Mesodermal cell (in vitro differentiated cells): ENCODE measurements around the gene TRMT44.

ENCODE experiments used
- H3K27ac ChIP-seq: 2 replicates; pipeline ENCODE4 v1.7.0; 2013; ENCODE audit warnings: mild to moderate bottlenecking, low read depth, low read length, moderate library complexity; ENCODE audit not compliant: severe bottlenecking
- H3K36me3 ChIP-seq: 2 replicates; pipeline ENCODE4 v1.7.1; 2013; ENCODE audit warnings: mild to moderate bottlenecking, low read length, moderate library complexity; ENCODE audit not compliant: control insufficient read depth, insufficient read depth
- H3K4me1 ChIP-seq: one replicate; pipeline ENCODE4 v1.7.1; 2013; ENCODE audit warnings: mild to moderate bottlenecking, low read length; ENCODE audit not compliant: insufficient read depth, control insufficient read depth, poor library complexity, severe bottlenecking
- H3K4me3 ChIP-seq: 2 replicates; pipeline ENCODE4 v1.7.0; 2013; ENCODE audit warnings: low read length, control low read depth, mild to moderate bottlenecking; ENCODE audit not compliant: insufficient read depth, poor library complexity, severe bottlenecking; ENCODE audit errors: extremely low read depth
- H3K9me3 ChIP-seq: 2 replicates; pipeline ENCODE4 v1.7.1; 2013; ENCODE audit warnings: mild to moderate bottlenecking, low read length, moderate library complexity; ENCODE audit not compliant: control insufficient read depth
- WGBS, 2 experiments: methylation state at CpG; one replicate each; pipeline ENCODE4 v1.1.5; 2013; ENCODE audit warnings: missing lambda C conversion rate in 2 of 2; ENCODE audit not compliant: insufficient coverage in 2 of 2; 5-methylcytosine and 5-hydroxymethylcytosine counted together

The TRMT44 gene

DNA sequence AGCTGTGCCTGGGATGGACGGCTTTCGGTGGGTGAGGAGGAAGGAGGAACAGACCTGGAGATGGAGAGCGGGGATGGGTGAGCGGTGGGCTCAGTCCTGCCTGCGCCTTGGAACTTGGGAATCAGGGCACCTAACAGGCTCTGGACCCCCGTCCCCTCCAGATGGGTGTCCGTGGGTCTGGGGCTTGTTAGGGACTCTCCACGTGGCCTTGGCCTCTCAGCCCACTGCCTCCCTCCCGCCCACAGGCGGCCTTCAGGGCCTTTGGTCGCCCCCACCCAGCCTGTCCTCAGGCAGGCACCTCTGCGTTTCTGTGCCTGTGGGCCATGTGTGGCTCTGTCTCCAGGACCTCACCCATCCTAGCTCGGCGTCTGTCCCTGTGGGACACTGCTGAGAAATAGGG, 29.0 kb downstream of the TRMT44 start:
- H3K4me3 ChIP-seq = no peak overlapping the region
- no peaks in the 10 kb centered on the region for H3K9me3 ChIP-seq
- no peak overlapping the region for H3K27ac ChIP-seq
- WGBS, 2 experiments = 95 to 97% methylated on average over 11 to 14 of the region's 14 CpGs
- peaks cover 36% of the 10 kb centered on the region for H3K4me1 ChIP-seq
- H3K36me3 ChIP-seq = peaks cover 57% of the 10 kb centered on the region

DNA sequence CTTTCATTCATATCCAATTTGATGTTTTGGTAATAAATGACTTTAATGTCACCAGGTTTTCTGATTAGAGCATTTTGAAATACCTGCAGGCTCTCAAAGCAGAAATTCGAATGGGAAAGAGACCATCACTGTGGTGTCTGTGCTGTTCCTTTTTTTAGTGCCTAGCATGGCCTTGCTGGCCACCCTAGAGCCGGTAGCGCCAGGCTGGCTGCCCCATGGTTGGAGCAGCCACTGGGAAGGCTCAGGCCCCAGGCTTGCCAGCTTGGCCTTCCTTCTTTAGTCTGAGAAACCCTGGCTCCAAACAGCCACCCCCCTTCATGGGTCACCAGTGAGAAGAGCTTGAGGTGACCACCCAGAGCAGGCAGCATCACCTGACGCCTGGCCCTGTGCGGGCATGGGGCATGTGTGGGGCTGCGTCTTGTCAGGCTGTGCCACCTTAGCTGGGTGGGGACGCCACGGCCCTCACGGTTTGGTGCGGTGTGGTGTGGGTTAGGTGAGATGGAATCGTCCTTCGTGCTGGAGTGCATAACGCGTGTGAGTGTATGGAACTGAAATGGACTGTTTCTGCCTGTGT, 30.0 kb downstream of the TRMT44 start:
- H3K27ac ChIP-seq = no peak overlapping the region
- no peaks in the 10 kb centered on the region for H3K9me3 ChIP-seq
- peaks cover 40% of the 10 kb centered on the region for H3K4me1 ChIP-seq
- peaks cover 51% of the 10 kb centered on the region for H3K36me3 ChIP-seq
- WGBS, 2 experiments = 96 to 98% methylated on average over 5 to 14 of the region's 14 CpGs
- H3K4me3 ChIP-seq = no peak overlapping the region

DNA sequence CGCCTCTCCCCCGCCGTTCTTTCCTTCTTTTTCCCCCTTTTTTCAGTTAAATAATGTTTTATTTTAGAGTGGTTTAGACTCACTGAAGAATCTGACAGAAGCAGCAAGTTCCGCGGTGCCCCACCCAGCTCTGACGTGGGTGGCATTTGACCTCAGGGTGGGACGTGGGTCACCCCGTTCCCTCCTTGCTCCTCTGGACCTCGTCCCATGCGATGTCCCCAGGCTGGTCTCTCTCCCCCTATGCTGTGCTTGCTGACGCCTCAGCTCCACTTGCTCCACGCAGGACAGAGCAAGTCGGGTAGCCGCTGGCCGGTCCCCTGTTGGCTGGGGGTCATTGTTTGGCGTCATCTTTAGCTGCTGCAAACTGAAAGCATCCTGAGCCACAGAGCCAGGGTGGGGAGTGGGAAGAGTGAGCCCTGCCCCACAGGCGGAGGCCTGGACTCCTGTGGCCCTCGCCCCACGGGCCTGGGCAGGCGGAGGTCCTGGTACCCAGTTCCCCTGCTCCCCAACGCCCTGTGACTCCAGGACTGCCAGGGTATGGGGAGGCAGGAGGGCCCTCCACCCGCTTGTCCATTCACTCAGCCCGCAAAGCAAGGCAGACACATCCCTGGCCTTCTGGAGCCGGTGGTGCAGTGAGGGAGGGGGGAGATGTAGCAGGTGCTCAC, 30.8 kb downstream of the TRMT44 start:
- WGBS, 2 experiments = 92 to 94% methylated on average over 13 to 18 of the region's 24 CpGs
- no peak overlapping the region for H3K4me3 ChIP-seq
- peak overlapping the region; percentile 94 for H3K27ac ChIP-seq
- H3K36me3 ChIP-seq = peaks cover 51% of the 10 kb centered on the region
- H3K4me1 ChIP-seq = peaks cover 40% of the 10 kb centered on the region
- H3K9me3 ChIP-seq = no peaks in the 10 kb centered on the region

DNA sequence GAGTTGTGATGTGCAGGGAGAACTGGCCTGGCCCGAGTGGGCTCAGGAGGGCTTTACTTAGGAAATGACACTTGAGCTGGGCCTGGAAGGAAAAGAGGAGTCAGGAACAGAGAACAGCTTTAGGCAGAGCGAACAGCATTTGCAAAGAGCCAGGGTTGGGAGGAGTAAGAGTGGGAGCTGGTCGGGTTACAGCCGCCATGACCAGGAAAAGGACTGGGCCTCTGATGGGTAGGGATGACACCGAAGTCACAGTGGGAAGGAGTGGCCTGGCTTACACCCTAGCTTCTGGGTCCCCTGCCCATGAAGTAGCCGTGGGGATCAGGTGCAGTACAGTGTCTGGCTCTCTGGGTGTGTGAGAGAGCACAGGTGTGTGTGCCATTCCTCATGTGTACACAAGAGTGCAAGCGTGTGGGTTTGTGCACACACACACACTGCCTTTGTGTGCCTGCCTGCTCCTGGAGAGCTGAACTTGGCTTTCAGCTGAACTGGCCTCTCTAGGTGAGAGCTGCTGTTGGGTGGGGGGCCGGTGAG, 31.6 kb downstream of the TRMT44 start:
- H3K27ac ChIP-seq = peak overlapping the region; percentile 94
- no peaks in the 10 kb centered on the region for H3K9me3 ChIP-seq
- H3K36me3 ChIP-seq = peaks cover 49% of the 10 kb centered on the region
- no peak overlapping the region for H3K4me3 ChIP-seq
- 91 to 95% methylated on average over 7 to 8 of the region's 8 CpGs for WGBS, 2 experiments
- peaks cover 40% of the 10 kb centered on the region for H3K4me1 ChIP-seq

DNA sequence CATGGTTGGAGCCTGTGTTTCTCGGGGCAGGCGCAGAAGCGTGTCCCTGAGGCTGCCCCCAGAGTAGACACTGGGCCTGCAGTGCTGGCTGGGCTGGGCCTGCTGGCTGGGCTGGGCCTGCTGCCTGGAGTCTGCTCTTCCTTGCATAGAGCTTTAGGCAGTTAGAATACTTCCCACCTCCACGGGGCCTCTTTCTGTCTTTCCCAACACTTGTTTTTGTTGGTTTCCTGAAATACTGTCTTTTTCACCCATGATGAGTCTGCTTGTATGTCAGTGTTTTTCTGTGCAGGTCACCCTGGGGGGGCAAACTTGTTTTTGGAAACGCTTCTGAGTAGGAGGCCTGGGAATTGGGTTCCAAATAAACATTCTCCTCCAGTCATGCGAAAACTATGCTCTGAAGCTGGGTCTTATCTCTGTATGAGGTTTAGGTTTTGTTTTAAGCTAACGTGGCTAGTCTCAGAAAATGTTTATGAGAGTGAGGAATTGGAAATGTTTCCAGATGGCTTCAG, 32.2 kb downstream of the TRMT44 start:
- no peak overlapping the region for H3K4me3 ChIP-seq
- H3K9me3 ChIP-seq = no peaks in the 10 kb centered on the region
- H3K36me3 ChIP-seq = peaks cover 51% of the 10 kb centered on the region
- H3K27ac ChIP-seq = peak overlapping the region; percentile 94
- peaks cover 40% of the 10 kb centered on the region for H3K4me1 ChIP-seq
- 72 to 83% methylated on average over 3 to 6 of the region's 7 CpGs for WGBS, 2 experiments

DNA sequence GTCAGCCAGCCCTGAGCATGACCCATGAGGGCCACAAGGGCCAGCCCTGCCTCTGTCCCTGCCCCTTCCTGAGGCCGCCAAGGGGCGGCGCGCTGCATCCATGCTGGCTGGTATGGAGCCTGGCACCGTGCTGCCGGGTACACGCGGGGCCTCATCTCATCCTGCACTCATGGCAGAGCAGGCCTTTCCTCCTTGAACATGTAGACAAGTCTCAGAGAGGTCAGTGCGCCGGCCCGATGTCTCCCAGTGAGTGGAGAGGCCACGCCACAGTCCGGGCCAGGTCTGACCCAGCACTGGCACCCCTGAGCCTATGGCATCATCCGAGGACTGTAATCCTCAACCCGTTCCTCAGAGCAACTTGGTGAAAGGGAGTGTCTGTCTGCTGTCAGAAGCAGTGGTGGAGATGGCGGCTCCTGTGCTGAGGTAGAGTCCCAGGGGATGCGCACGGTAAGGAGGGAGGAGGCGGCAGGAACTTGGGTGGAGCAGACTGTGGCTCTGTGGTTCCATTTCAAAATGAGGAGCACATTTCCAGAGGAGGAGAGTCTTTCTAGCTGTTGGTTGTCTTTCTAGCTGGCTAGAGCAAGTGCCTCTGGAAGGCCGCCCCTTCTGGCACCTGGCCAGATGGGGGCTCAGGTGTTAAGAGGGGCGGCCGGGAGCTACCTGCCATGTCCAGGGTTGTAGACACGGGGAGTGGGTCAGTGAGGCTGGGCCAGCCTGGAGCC, 32.8 kb downstream of the TRMT44 start:
- 96 to 97% methylated on average over 19 to 20 of the region's 23 CpGs for WGBS, 2 experiments
- Histone ChIP-seq H3K4me3 (no peak overlapping the region), H3K36me3 (peaks cover 45% of the 10 kb centered on the region), H3K4me1 (peaks cover 40% of the 10 kb centered on the region), H3K9me3 (no peaks in the 10 kb centered on the region), H3K27ac (peak overlapping the region; percentile 94)

DNA sequence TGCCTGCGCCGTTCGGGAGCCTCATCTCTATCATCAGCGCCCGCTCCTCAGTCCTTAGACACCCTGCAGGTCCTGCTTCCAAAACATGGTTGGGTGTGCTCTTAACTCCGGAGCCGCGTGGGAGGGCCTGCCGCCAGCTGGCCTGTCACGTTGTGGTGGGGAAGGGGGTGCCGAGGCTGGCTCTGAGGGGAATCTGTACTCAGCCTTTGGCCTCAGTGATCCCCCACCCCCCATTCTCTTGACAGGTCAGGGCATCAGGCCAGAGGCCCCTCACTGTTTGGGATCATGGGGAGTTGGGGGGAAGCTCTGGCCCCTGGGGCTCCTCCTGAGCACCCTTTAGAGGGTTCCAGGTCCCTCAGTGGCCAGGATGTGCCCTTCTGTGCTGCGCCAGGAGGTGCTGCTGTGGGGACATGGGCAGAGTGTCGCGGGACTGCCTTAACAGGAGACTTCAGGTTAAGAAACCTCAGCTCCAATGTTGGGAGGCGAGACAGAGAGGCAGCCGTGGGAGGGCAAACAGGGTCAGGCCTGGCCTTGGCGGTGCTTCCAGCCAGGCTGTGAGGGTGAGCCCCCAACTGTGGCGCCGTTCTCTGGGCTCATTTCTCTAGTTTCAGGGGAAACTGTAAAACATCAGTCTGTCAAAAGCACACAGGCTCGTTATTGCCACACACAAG, 33.5 kb downstream of the TRMT44 start:
- Histone ChIP-seq H3K4me3 (no peak overlapping the region), H3K27ac (peak overlapping the region; percentile 94), H3K4me1 (peaks cover 40% of the 10 kb centered on the region), H3K36me3 (peaks cover 43% of the 10 kb centered on the region), H3K9me3 (no peaks in the 10 kb centered on the region)
- WGBS, 2 experiments = 92 to 95% methylated on average over 13 to 18 of the region's 20 CpGs

DNA sequence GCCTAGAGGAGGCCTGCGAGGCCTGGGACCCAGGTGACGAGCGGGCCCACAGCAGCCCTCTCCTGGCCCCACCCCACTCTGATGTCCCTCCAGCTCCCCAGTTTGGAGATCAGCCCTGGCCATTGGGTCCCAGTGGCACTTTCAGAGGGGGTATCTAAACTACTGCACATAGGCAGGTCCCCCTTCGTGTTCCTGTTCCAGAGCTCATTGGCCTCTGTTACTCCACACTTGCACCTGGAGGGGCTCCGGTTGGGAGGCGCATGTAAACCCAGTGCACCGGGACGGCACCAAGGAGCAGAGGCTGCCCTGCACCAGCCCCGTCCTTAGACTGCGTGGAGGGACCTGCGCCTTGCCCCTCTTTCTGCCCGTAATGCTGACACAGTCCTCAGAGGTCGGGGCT, 34.3 kb downstream of the TRMT44 start:
- 96 to 98% methylated on average over 10 to 13 of the region's 13 CpGs for WGBS, 2 experiments
- H3K9me3 ChIP-seq = no peaks in the 10 kb centered on the region
- peaks cover 40% of the 10 kb centered on the region for H3K4me1 ChIP-seq
- peaks cover 35% of the 10 kb centered on the region for H3K36me3 ChIP-seq
- no peak overlapping the region for H3K27ac ChIP-seq
- no peak overlapping the region for H3K4me3 ChIP-seq

DNA sequence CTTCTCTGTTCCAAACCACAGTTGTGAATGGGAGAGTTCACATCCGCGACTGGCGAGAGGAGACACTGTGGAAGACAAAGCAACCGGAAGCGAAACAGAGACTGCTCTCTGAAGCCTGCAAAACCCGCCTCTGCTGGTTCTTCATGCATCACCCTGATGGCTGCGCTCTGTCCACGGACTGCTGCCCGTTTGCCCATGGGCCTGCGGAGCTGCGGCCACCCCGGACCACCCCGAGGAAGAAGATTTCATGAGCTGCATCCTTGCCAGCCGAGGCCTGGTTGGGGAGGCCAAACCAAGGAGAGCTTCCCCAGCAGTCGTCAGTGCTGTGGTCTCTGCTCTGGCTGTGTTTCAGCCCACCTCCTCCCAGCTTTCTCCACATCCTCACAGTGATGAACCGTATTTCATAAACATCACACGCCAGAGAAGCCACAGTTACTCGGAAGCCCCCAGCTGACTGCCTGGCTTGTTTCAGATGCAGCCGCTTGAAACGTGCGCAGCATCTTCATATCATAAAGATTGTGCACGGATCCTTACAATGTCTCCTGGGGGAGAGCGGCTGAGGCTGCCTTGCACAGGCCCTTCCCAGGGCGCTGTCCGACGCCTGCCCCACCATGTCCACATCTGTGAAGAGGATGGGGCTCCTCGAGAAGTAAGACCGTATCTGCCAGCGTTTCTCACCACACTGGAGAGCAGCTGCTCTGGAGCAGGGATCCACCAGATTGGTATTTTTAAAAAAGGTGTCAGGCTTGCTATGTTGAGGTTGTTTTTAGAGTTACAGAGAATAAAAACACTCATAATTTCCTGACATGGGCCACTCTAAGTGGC, 35.4 kb downstream of the TRMT44 start:
- WGBS, 2 experiments = 94 to 97% methylated on average over 28 to 29 of the region's 29 CpGs
- Histone ChIP-seq H3K4me1 (peaks cover 38% of the 10 kb centered on the region), H3K9me3 (no peaks in the 10 kb centered on the region), H3K4me3 (no peak overlapping the region), H3K27ac (no peak overlapping the region), H3K36me3 (peaks cover 24% of the 10 kb centered on the region)
